Fibroblast of the aortic adventitia (primary cell): ENCODE measurements around the gene CLBA1. TPM values are rescaled to one million over a fixed set of nuclear protein-coding genes. Genes with fewer than 3 reads are reported as not detected.
"Not testable (repeated sequence)": the region's sequence is repeated elsewhere in the genome, so short reads cannot be mapped to it uniquely, and the experiment has no call there.

Source experiments
- DNase-seq: peaks from one replicate; pipeline ENCODE4 v3.0.0-alpha.2; 2010; ENCODE audit warnings: low read depth
- H3K4me3 ChIP-seq: 2 replicates; pipeline ENCODE4 v1.5.1; 2011; ENCODE audit warnings: low read depth, mild to moderate bottlenecking, control low read depth, low read length, moderate library complexity
- total RNA-seq: library from RNA; depleted of rRNA; stranded (reverse); fragments of >200 nt; gene quantifications from 2 replicates; pipeline ENCODE4 v1.2.3, GENCODE V29; 2012; ENCODE audit warnings: low replicate concordance
- TF ChIP-seq, protein P1 (sequence below): IDR thresholded peaks from 2 replicates; pipeline ENCODE4 v1.5.1; 2011; ENCODE audit warnings: mild to moderate bottlenecking, low read length, control low read depth, inconsistent platforms; ENCODE audit not compliant: insufficient read depth

Gene CLBA1
- total RNA-seq, 1 donor, result 8.0 TPM

- H3K4me3 ChIP-seq, result no peak overlapping the region
- no peak for DNase-seq
- TF ChIP-seq, protein P1, sequence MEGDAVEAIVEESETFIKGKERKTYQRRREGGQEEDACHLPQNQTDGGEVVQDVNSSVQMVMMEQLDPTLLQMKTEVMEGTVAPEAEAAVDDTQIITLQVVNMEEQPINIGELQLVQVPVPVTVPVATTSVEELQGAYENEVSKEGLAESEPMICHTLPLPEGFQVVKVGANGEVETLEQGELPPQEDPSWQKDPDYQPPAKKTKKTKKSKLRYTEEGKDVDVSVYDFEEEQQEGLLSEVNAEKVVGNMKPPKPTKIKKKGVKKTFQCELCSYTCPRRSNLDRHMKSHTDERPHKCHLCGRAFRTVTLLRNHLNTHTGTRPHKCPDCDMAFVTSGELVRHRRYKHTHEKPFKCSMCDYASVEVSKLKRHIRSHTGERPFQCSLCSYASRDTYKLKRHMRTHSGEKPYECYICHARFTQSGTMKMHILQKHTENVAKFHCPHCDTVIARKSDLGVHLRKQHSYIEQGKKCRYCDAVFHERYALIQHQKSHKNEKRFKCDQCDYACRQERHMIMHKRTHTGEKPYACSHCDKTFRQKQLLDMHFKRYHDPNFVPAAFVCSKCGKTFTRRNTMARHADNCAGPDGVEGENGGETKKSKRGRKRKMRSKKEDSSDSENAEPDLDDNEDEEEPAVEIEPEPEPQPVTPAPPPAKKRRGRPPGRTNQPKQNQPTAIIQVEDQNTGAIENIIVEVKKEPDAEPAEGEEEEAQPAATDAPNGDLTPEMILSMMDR, result no peak
These were observed 48.9 kb downstream of the CLBA1 start for GRCh38 chr14:105034315-105035039.

GRCh38 chr14:105035616-105036015, 50.0 kb downstream of the CLBA1 start:
- H3K4me3 ChIP-seq, DNase-seq: not testable (repeated sequence)

DNA sequence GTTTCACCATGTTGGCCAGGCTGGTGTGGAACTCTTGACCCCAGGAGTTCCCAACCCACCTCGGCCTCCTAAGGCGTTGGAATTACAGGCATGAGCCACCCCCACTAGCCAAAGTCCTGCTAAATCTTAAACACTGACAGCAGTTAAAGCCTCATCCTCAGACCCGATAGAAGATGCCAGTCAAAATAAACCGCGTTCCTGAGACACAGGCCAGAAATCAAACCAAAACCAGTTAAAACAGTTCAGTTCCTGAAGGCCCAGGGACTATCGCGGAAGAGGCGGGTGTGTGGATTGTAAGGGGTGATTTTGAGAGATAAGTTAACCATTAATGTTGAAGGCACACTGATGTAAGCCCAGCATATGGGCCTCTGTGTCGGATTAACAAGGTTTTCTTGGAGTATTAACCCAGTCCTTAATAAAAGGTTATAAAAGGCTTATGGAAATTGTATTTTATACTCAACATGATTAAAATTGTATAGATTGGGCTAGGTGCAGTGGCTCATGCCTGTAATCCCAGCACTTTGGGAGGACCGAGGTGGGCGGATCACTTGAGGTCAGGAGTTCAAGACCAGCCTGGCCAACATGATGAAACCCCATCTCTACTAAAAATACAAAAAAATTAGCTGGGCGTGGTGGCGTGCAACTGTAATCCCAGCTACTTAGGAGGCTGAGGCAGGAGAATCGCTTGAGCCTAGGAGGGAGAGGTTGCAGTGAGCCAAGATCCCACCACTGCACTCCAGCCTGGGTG, 54.0 kb downstream of the CLBA1 start:
- TF ChIP-seq, protein P1, result no peak
- no peak overlapping the region for H3K4me3 ChIP-seq
- no peak for DNase-seq

DNA sequence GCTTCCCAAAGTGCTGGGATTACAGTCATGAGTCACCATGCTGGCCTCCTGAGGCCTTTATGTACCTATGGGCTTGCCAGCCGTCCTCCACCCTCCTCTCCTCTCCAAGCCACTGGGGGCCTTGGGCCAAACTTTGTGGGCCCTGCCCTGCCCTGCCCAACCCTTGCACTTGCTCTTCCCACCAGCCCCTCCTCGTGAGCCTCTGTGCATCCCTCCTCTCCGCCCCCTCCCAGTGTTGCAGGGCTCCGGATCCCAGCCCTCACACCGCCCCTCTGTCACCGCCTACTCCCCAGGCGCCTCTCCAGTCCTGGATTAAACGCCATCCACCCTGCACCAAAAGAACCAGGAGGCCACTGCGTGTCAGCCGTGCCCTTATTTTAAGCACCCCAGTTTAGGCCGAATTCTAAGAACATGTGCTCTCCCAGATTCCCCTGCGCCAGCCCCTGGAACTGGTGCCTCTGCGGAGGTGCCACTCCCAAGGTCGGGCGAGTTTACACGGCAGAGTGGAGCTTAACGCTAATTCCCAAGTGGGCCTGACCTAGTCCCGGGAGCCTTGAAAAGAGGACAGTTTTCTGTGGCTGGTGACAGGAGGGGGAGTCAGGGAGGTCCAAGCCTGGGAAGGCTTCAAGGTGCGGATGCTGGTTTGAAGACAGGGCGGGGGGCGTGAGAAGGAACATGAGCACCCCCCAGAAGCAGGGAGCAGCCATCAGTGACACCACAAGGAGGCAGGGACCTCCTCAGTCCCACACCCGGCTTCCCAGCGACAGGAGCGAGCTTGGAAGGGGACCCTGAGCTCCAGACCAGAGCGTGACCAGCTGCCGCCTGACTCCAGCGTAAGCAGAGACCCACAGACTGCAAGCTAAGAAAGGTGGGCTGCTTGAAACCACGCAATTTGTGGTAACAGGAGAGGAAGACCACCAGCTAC, 56.5 kb downstream of the CLBA1 start:
- DNase-seq, result peak; percentile 32
- no peak overlapping the region for H3K4me3 ChIP-seq
- TF ChIP-seq, protein P1, result no peak

- no peak for DNase-seq
- TF ChIP-seq, protein P1, result no peak
- no peak overlapping the region for H3K4me3 ChIP-seq
These were observed 57.2 kb downstream of the CLBA1 start for GRCh38 chr14:105042813-105043212.

- TF ChIP-seq, protein P1, result no peak
- DNase-seq, result no peak
- no peak overlapping the region for H3K4me3 ChIP-seq
These were observed 58.1 kb downstream of the CLBA1 start for GRCh38 chr14:105043641-105044040.

Other genes with a start within 250 kb of the CLBA1 start
- gene SIVA1, start 232.6 kb upstream of the CLBA1 start, total RNA-seq, result 79.4 and 87.3 TPM in 2 replicates
- 93.1 and 127 TPM in 2 replicates for gene AKT1, start 190.0 kb upstream of the CLBA1 start, total RNA-seq
- gene ZBTB42, start 184.7 kb upstream of the CLBA1 start, total RNA-seq, result 2.5 and 5.0 TPM in 2 replicates
- gene CEP170B, start 120.5 kb upstream of the CLBA1 start, total RNA-seq, result 8.2 and 18.2 TPM in 2 replicates
- 0.09 and 0.16 TPM in 2 replicates for gene PLD4, start 60.9 kb upstream of the CLBA1 start, total RNA-seq
- gene AHNAK2, start 7.4 kb upstream of the CLBA1 start, total RNA-seq, result 78.4 and 164 TPM in 2 replicates
- 4.0 and 41.1 TPM in 2 replicates for gene CDCA4, start 35.3 kb downstream of the CLBA1 start, total RNA-seq
- gene GPR132, start 79.6 kb downstream of the CLBA1 start, total RNA-seq, result 0.09 and 0.16 TPM in 2 replicates
- 0.63 and 3.1 TPM in 2 replicates for gene JAG2, start 183.0 kb downstream of the CLBA1 start, total RNA-seq
- 11.7 and 25.3 TPM in 2 replicates for gene NUDT14, start 195.5 kb downstream of the CLBA1 start, total RNA-seq